Kidney epithelial cell (primary cell): ENCODE results near the gene AIPL1. TPM values are rescaled to one million over a fixed set of nuclear protein-coding genes. Genes with fewer than 3 reads are reported as not detected.

Experiments
- DNase-seq: peaks from one replicate; pipeline ENCODE4 v3.0.0-alpha.2; 2010; ENCODE audit warnings: low read depth
- H3K27me3 ChIP-seq: 2 replicates; pipeline ENCODE4 v1.6.0; 2011; ENCODE audit warnings: low read length; ENCODE audit not compliant: control insufficient read depth, insufficient read depth
- H3K36me3 ChIP-seq: 2 replicates; pipeline ENCODE4 v1.5.1; 2011; ENCODE audit warnings: low read length; ENCODE audit not compliant: control insufficient read depth, insufficient read depth
- H3K4me3 ChIP-seq: 2 replicates; pipeline ENCODE4 v1.5.1; 2011; ENCODE audit warnings: low read depth, mild to moderate bottlenecking, control low read depth, low read length
- total RNA-seq: library from RNA; depleted of rRNA; stranded (reverse); fragments of >200 nt; gene quantifications from 2 replicates; pipeline ENCODE4 v1.2.3, GENCODE V29; 2015
- TF ChIP-seq, protein P1 (sequence below): IDR thresholded peaks from 2 replicates; pipeline ENCODE4 v1.5.1; 2011; ENCODE audit warnings: mild to moderate bottlenecking, moderate library complexity, low read length, control low read depth, inconsistent platforms; ENCODE audit not compliant: insufficient read depth, poor library complexity, severe bottlenecking

AIPL1 gene
- total RNA-seq, 1 donor from 2014 or later, result not detected

DNA sequence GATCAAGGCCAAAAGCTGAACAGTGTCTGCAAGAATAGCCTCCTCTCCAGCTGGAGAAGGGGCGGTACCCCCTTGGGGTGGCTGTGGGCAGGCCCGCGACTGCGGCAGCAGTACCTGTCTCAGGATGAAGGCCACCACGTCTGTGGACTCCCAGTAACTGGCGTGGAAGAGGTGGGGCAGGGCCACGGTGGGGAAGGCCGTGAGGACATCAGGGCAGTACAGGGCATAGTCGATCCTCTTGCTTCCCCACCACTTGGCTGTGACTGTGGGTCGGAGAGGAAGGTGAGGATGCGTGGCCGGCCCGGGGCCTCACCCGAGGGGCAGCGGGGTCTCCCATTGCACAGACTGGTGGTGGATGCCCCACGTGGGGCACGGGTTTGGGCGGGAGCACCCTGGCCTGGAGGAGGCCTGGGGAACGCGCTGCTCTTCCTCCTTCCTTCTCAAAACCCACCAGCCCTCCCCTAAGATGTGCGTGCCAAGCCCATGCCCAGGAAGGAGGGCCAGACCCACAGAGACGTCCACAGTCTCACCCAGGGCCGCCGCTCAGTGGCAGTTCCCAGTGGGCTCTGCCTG is 35.3 kb upstream of the AIPL1 start:
- TF ChIP-seq, protein P1, sequence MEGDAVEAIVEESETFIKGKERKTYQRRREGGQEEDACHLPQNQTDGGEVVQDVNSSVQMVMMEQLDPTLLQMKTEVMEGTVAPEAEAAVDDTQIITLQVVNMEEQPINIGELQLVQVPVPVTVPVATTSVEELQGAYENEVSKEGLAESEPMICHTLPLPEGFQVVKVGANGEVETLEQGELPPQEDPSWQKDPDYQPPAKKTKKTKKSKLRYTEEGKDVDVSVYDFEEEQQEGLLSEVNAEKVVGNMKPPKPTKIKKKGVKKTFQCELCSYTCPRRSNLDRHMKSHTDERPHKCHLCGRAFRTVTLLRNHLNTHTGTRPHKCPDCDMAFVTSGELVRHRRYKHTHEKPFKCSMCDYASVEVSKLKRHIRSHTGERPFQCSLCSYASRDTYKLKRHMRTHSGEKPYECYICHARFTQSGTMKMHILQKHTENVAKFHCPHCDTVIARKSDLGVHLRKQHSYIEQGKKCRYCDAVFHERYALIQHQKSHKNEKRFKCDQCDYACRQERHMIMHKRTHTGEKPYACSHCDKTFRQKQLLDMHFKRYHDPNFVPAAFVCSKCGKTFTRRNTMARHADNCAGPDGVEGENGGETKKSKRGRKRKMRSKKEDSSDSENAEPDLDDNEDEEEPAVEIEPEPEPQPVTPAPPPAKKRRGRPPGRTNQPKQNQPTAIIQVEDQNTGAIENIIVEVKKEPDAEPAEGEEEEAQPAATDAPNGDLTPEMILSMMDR, result no peak

DNA sequence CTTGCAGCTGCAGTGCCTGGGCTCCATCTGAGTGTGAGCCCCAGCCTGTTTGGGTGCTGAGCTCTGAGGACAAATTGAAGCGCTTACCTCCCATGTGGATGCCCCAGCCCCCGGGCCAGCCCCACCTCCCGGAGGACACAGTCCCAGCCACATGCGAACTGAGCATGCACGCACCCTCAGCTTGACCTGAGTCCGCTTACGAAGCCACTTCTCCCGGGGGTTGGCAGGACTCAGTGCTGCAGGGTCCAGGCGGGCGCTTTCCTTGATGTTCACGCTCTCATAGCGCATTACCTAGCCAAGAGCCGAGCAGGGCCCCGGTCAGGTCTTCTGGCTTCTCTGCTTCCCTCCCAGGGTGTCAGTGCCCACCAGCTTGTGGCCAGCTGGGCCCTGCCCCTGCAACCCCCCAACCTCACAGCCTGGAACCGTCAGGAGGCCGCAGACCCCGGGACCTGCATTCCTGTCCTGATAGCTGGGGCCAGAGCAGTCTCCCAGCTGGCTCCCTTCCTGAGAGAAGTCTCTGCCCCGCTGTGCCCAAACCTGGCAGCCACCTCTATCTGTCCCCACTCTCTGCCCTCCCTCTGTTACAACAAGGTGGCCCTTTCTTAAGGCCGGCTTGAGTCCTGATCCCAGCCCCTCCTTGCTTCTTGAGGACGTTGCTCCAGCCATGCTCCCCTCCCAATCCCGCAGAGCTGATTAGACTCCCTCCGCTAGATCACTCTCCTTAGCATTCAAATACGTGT is 33.3 kb upstream of the AIPL1 start:
- Histone ChIP-seq H3K4me3 (no peak overlapping the region), H3K36me3 (no peaks in the 10 kb centered on the region), H3K27me3 (no peaks in the 10 kb centered on the region)
- TF ChIP-seq, protein P1, result no peak
- DNase-seq, result no peak

More for the DNA sequence above, 35.3 kb upstream of the AIPL1 start:
- no peak for DNase-seq
- no peaks in the 10 kb centered on the region for H3K36me3 ChIP-seq
- H3K27me3 ChIP-seq, result no peaks in the 10 kb centered on the region
- no peak overlapping the region for H3K4me3 ChIP-seq

DNA sequence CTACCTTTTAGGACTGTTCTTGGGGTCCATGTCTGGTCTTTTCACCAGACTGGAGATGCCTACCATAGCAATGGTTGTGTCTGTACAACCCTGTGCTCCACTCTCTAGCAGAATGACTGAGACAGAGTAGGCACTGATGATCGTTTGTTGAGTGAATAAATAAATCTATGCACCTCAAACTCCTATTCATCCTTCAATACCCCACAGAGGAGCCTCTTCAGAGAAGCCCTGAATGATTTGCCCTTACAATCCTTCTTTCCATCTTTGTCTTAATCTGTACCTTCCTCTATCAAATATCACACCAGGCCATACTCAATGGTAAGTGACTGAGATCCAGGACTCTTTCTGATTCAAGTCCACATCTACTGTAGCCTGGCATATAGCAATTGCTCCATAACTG is 32.6 kb upstream of the AIPL1 start:
- H3K27me3 ChIP-seq, result no peaks in the 10 kb centered on the region
- TF ChIP-seq, protein P1, result no peak
- no peaks in the 10 kb centered on the region for H3K36me3 ChIP-seq
- no peak overlapping the region for H3K4me3 ChIP-seq
- DNase-seq, result no peak

DNA sequence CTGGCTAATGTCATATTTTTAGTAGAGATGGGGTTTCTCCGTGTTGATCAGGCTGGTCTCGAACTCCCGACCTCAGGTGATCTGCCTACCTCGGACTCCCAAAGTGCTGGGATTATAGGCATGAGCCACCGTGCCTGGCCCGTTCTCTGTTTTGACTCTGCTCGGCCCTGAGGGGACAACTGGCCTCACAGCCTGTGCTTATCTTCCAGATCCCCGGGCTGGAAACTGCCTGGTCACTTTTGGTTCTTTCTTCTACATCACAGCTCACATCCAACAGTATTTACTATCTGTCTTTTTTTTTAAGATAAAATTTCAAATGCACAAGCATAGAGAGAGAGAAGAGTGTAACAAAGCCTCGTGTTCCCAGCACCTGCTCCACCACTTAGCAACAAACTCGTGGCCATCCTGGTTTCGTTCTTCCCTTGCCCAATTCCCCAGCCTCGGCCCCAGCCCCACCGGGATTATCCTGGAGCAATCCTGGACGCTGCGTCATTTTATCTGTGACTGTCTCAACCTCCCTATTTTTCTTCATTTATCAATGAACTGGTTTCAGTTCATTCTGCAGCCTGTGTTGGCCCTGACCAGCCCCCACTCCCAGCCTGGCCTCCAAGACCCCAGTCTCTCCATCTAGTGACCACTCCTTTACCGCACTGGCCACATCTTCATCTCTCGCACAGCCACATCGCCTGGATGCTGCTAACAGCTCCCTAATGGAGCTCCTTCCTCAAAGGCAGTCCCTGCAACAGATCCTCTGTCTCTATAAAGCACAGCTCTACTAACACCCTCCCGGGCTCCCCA is 30.5 kb upstream of the AIPL1 start:
- Histone ChIP-seq H3K4me3 (no peak overlapping the region), H3K36me3 (no peaks in the 10 kb centered on the region), H3K27me3 (no peaks in the 10 kb centered on the region)
- TF ChIP-seq, protein P1, result no peak
- no peak for DNase-seq

DNA sequence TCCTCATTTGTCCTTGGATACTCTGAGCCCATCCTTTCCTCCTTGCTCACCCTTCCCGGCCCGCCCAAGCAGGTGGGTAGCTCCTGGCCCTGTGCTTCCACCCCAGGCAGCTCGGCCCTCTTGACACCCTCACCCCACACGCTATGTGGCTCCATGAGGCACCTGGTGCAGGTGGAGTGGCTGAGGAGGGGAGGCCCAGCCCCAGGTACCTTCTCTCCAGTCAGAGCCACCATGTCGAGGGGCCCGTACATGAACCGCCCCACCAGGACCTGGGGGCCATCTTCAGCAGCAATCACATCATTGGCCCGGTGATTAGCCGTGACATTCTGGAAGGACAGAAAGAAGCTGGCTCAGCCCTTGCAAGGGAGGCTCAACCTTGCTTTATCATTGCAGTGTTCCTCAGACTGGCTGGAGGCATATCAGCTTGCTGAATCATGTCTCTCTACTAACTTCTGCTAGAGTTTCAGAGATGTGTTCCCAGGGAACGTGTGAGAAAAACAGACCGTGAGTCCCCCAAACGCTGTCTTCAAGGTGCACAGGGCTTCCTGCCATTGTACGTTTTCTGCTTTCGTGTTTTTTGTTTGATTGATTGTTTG is 29.6 kb upstream of the AIPL1 start:
- no peak overlapping the region for H3K4me3 ChIP-seq
- TF ChIP-seq, protein P1, result no peak
- H3K36me3 ChIP-seq, result no peaks in the 10 kb centered on the region
- no peaks in the 10 kb centered on the region for H3K27me3 ChIP-seq
- no peak for DNase-seq
